ENCODE data around the gene PPAN.

Gene PPAN

DNA sequence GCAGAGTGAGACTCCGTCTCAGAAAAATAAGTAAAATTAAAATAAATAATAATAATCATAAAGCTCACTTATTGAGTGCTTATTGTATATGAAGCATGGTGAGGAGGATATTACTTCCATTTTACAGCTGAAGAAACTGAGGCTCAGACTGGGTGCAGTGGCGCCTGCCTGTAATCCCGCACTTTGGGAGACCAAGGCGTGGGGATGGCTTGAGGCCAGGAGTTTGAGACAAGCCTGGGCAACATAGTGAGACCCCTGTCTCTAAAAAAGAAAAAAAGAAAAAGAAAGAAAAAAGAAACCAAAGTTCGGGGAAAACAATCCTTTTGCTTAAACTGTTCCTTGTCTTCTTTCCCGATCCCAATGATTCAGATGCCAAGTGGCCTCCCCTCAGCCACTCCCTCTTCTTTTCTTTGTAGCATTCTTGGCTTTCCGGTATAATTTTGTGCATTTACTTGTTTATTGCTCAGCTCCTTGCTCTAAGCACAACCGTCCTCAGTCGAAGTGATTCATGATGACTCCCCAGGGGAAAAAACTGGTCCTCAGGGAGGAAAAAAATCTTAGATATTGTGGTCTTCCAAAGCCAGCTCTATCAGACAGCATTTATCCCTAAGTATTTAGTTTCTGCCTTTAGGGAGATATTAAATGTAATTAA lies 14.5 kb downstream of the PPAN start:
- TF ChIP-seq JUND (IDR thresholded peaks at IDR 0.05; ENCODE audit: low read depth) = no peak
- no peak for DNase-seq (ENCODE audit: low read depth in 1 of 2, low spot score in 1 of 2)
- in situ Hi-C loops (cut with HindIII; ENCODE audit: low pct_unique_long_range_greater_than_20kb, low sequenced_read_pairs) = no loop called here

DNA sequence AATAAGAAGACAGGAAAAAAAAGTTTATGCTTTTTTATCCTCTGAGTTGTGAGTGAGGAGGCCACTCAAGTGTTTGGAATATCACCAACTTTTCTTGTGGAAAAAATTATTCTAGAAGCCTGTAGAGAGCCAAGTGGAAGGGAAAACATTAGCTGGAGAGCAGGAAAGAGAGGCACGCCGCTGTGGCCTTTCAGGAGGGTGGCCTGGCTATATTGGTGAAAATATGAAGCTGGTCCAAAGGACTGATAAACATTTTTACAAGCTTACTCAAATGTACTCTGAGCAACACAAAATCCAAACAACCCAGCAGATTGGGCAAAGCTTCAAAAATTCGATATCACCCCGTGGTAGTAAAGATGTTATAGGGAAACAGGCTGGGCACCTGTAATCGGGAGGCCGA lies 15.9 kb downstream of the PPAN start:
- DNase-seq (ENCODE audit: low read depth in 1 of 2, low spot score in 1 of 2) = no peak
- TF ChIP-seq JUND (IDR thresholded peaks at IDR 0.05; ENCODE audit: low read depth) = no peak
- in situ Hi-C loops (cut with HindIII; ENCODE audit: low pct_unique_long_range_greater_than_20kb, low sequenced_read_pairs) = no loop called here

DNA sequence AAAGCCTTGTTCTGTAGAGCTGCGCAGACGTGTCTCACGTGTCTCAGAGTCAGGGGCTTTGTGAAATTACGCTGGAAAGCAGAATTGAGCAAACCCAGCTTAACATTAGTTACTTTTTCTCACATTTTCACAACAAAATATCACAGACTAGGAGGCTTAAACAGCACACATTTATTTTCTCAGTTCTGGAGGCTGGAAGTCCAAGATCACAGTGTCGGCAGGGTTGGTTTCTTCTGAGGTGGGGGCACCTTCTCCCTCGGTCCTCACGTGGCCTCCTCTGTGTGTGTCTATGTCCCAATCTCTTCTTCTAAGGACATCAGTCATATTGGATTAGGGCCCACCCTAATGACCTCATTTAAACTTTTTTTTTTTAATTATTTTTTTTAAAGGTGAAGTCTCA lies 18.3 kb downstream of the PPAN start:
- TF ChIP-seq JUND (IDR thresholded peaks at IDR 0.05; ENCODE audit: low read depth) = no peak
- no peak for DNase-seq (ENCODE audit: low read depth in 1 of 2, low spot score in 1 of 2)
- in situ Hi-C loops (cut with HindIII; ENCODE audit: low pct_unique_long_range_greater_than_20kb, low sequenced_read_pairs) = no loop called here

GRCh38 chr19:10126213-10126639 lies 20.1 kb downstream of the PPAN start:
- DNase-seq (ENCODE audit: low read depth in 1 of 2, low spot score in 1 of 2) = no peak
- in situ Hi-C loops (cut with HindIII; ENCODE audit: low pct_unique_long_range_greater_than_20kb, low sequenced_read_pairs) = no loop called here
- no peak for TF ChIP-seq JUND (IDR thresholded peaks at IDR 0.05; ENCODE audit: low read depth)

DNA sequence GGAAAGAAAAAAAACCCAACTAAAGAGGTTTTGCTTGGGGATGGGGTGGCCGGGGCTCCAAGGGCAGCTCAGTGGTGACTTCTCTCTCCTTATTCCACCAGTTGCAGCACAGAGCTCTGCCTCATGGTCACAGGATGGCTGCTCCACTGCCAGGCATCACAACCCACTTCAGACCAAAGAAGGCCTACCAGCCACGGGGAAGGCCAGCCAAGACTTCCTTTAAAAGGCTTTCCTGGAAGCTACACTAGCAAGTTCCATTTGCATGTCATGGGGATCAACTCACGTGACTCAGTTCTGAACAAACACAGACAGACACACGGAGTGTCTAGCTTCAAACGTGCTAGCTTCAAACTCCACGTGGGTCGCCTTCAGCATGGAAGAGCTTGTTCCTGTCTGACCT lies 26.7 kb downstream of the PPAN start:
- in situ Hi-C loops (cut with HindIII; ENCODE audit: low pct_unique_long_range_greater_than_20kb, low sequenced_read_pairs) = no loop called here
- no peak for TF ChIP-seq JUND (IDR thresholded peaks at IDR 0.05; ENCODE audit: low read depth)
- no peak for DNase-seq (ENCODE audit: low read depth in 1 of 2, low spot score in 1 of 2)

- in situ Hi-C loops (cut with HindIII; ENCODE audit: low pct_unique_long_range_greater_than_20kb, low sequenced_read_pairs) = no loop called here
- TF ChIP-seq JUND (IDR thresholded peaks at IDR 0.05; ENCODE audit: low read depth) = no peak
Measured at GRCh38 chr19:10133596-10133995, 27.4 kb downstream of the PPAN start.

DNA sequence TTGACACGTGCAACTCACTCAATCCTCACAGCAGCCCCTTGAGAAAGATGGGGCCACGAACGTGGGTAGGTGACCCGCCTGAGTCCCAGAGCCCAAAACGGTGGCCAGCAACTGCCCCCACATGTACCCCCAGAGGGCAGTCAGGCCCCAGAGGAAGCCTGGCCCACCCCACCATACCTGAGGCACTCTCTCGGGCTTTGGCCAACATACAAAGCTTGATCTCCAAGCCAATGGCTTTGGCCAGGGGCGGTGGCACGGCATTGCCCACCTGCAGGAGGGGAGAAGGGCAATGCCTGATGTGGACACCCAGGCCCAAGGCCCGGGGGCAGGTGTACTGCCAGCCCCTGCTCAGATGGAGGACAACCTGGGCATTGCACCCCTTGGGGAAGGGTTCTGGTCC lies 27.9 kb downstream of the PPAN start:
- TF ChIP-seq JUND (IDR thresholded peaks at IDR 0.05; ENCODE audit: low read depth) = no peak
- DNase-seq (ENCODE audit: low read depth in 1 of 2, low spot score in 1 of 2) = no peak
- in situ Hi-C loops (cut with HindIII; ENCODE audit: low pct_unique_long_range_greater_than_20kb, low sequenced_read_pairs) = no loop called here

More at GRCh38 chr19:10133596-10133995, 27.4 kb downstream of the PPAN start:
- no peak for DNase-seq (ENCODE audit: low read depth in 1 of 2, low spot score in 1 of 2)

DNA sequence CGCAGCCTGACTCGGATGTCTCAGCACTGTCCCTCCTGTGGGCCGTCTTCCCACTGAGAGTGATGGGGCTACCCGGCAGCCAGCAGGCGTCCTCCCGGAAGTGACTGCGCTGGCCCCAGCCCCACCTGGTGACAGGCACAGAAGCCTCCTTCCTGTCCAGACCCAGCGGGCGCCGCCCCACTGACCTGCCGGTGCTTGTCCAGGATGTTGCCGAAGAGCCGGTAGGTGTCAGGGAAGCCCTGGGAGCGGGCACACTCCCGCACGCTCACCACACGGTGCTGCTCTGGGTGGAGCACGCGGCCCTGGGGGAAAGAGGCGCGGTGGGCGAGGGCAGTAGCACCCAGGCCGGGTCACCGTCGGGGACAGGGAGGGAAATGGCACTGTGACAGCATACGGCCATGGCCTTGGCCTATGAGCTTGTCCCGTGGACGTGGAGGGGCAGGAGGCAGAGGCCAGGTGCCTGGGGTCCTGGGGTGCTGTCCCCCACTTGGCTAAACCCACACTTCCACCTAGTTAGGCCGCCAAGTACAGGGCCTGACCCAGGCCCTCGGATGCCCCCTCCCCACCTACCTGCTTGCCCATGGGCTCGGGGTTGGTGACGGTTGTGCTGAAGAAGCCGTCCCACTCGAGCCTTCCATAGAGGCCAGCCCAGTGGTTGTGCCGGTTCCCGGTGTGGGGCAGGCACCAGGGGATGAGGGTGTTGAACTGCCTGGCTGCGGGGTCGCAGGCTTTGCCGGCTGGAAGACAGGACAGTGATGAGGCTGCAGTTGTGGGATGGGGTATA lies 29.6 kb downstream of the PPAN start:
- no peak for DNase-seq (ENCODE audit: low read depth in 1 of 2, low spot score in 1 of 2)
- TF ChIP-seq JUND (IDR thresholded peaks at IDR 0.05; ENCODE audit: low read depth) = no peak
- in situ Hi-C loops (cut with HindIII; ENCODE audit: low pct_unique_long_range_greater_than_20kb, low sequenced_read_pairs) = no loop called here

DNA sequence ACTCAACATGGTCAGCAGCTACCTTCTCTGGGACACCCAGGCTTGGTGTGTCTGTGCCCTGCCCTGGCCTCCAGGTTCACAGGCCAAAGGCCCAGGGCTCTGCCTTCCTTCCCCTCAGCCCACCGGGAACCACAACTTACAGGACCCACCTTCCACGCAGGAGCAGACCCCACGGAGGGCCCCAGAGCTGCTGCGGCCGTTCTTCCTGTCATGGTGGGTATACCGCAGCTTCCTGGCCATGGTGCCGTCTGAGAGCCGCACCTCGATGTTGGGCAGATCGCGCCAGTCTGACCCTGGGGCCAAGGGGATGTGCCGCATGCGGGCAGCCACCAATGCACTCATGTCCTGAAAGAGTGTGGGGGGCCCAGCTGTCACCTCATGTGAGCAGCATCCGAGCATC lies 30.8 kb downstream of the PPAN start:
- no peak for TF ChIP-seq JUND (IDR thresholded peaks at IDR 0.05; ENCODE audit: low read depth)
- no peak for DNase-seq (ENCODE audit: low read depth in 1 of 2, low spot score in 1 of 2)
- in situ Hi-C loops (cut with HindIII; ENCODE audit: low pct_unique_long_range_greater_than_20kb, low sequenced_read_pairs) = no loop called here

DNA sequence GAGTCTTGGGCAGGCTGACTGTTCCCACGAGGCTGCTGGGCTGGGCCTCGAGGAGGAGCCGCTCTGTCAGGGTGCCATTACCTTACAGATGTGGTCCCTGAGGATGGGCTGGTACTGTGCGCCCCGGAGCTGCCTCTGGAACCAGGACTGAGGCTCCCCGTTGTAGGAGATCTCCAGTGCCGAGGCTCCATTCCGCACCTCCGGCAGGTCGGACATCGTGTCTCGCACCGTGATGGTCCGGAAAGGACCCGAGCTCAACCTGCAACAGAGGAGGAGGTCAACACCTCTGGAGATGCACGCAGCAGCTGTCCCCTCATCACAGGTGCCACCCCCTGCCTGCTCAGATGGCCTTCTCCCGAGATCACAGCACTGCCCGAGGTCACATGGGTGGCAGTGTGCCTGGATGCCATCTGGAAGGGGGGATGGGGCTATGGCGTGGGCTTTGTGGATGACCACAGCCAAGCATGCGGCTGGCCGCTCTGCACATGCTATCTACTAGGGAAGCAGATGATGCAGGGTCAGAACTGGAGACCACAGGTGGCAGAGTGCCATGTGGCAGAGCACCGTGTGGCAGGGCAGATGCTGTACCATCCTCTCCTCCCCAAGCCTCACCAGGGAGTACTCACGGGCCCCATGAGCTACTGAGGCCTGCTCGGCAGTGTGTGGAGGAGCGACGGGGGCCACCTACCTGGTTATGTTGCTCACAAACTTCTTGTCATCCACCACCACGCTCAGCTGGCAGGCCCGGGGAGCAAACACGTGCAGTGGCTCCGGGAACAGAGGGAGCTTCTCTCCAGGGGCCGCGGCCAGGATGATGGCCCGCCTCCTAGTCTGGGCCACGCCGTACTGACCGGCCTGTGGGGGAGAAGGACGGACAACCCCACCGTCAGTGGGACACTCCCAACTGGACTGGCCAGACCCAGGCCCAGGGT lies 31.9 kb downstream of the PPAN start:
- in situ Hi-C loops (cut with HindIII; ENCODE audit: low pct_unique_long_range_greater_than_20kb, low sequenced_read_pairs) = no loop called here

GRCh38 chr19:10138879-10139795 lies 33.0 kb downstream of the PPAN start:
- no peak for TF ChIP-seq JUND (IDR thresholded peaks at IDR 0.05; ENCODE audit: low read depth)
- DNase-seq (ENCODE audit: low read depth in 1 of 2, low spot score in 1 of 2) = no peak
- in situ Hi-C loops (cut with HindIII; ENCODE audit: low pct_unique_long_range_greater_than_20kb, low sequenced_read_pairs) = no loop called here

More for the DNA sequence above, 31.9 kb downstream of the PPAN start:
- no peak for DNase-seq (ENCODE audit: low read depth in 1 of 2, low spot score in 1 of 2)
- TF ChIP-seq JUND (IDR thresholded peaks at IDR 0.05; ENCODE audit: low read depth) = no peak

GRCh38 chr19:10139952-10140351 lies 33.8 kb downstream of the PPAN start:
- TF ChIP-seq JUND (IDR thresholded peaks at IDR 0.05; ENCODE audit: low read depth) = no peak
- in situ Hi-C loops (cut with HindIII; ENCODE audit: low pct_unique_long_range_greater_than_20kb, low sequenced_read_pairs) = no loop called here
- no peak for DNase-seq (ENCODE audit: low read depth in 1 of 2, low spot score in 1 of 2)
